B cell (primary cell): ENCODE results near the gene CACUL1. TPM values are rescaled to one million over a fixed set of nuclear protein-coding genes. Genes with fewer than 3 reads are reported as not detected.
A peak's percentile ranks its signal among the peaks of the same experiment; 100 is the strongest.

Experiments used
- ATAC-seq: fragments of 200-7000 bp; cut with Tn5 transposase; one replicate; pipeline ENCODE4 v1.10.0; 2021; ENCODE audit warnings: low read depth, mild to moderate bottlenecking, moderate number of reproducible peaks, moderate library complexity
- CTCF ChIA-PET: fragments of 350-600 bp; sonication (Branson Sonifier 250); formaldehyde crosslinking; loops from one replicate; lab custom pipeline; 2021; ENCODE audit warnings: antibody characterized with exemption, inconsistent platforms; lab: Charles Lee
- POLR2A ChIA-PET: fragments of 350-600 bp; sonication (Branson Sonifier 250); formaldehyde crosslinking; loops from one replicate; lab custom pipeline; 2021; ENCODE audit warnings: antibody characterized with exemption; lab: Charles Lee
- DNase-seq: peaks from one replicate; pipeline ENCODE4 v3.0.0; 2013
- H2AFZ ChIP-seq: 2 replicates; pipeline ENCODE4 v1.6.1; 2012; ENCODE audit warnings: mild to moderate bottlenecking, low read depth, low read length; ENCODE audit not compliant: insufficient read depth, poor library complexity, severe bottlenecking
- H3K27ac ChIP-seq, 2 donors: 1 replicate in 1 of 2; 2 replicates in 1 of 2; pipeline ENCODE4 v1.5.1; 2012 to 2013; ENCODE audit warnings: low read length in 2 of 2, mild to moderate bottlenecking in 2 of 2, moderate library complexity in 1 of 2
- H3K27me3 ChIP-seq, 4 experiments: fragments of 200-600 bp in 1 of 4; sonication (generic) in 1 of 4; replicated peaks in 1 of 4; 1 replicate in 2 of 4; 2 replicates in 2 of 4; pipeline versions ENCODE4 v1.6.1 to v1.7.0; 2013 to 2016; ENCODE audit warnings: low read length in 3 of 4, mild to moderate bottlenecking in 2 of 4, mixed read lengths in 1 of 4, moderate library complexity in 1 of 4; ENCODE audit not compliant: insufficient read depth in 4 of 4, control insufficient read depth in 3 of 4; ENCODE audit errors: control extremely low read depth in 1 of 4
- H3K36me3 ChIP-seq, 2 experiments: replicated peaks in 1 of 2; 1 replicate in 1 of 2; 2 replicates in 1 of 2; pipeline versions ENCODE4 v1.6.1 to v1.7.1; 2013; ENCODE audit warnings: low read length in 1 of 2; ENCODE audit not compliant: insufficient read depth in 2 of 2, control insufficient read depth in 1 of 2; ENCODE audit errors: control extremely low read depth in 1 of 2, extremely low read depth in 1 of 2
- H3K4me1 ChIP-seq, 2 donors: fragments of 200-600 bp in 1 of 2; sonication (generic) in 1 of 2; 1 replicate in 1 of 2; 2 replicates in 1 of 2; pipeline versions ENCODE4 v1.5.1 to v1.6.1; 2013 to 2017; ENCODE audit warnings: low read length in 2 of 2; ENCODE audit not compliant: control insufficient read depth in 2 of 2, insufficient read depth in 2 of 2
- H3K4me2 ChIP-seq: replicated peaks from 2 replicates; pipeline ENCODE3; 2012; ENCODE audit warnings: mild to moderate bottlenecking, low read depth, low read length; ENCODE audit not compliant: poor library complexity, severe bottlenecking
- H3K4me3 ChIP-seq, 5 experiments: fragments of 200-600 bp in 1 of 5; sonication (generic) in 1 of 5; 1 replicate in 3 of 5; 2 replicates in 2 of 5; pipeline versions ENCODE4 v1.5.1 to v1.7.0; 2011 to 2016; ENCODE audit warnings: low read length in 4 of 5, mild to moderate bottlenecking in 4 of 5, low read depth in 2 of 5, control low read depth in 1 of 5, moderate library complexity in 1 of 5; ENCODE audit not compliant: insufficient read depth in 1 of 5; ENCODE audit errors: control extremely low read depth in 1 of 5, extremely low read depth in 1 of 5
- H3K79me2 ChIP-seq: fragments of 200-600 bp; sonication (generic); one replicate; pipeline ENCODE4 v1.6.0; 2016; ENCODE audit warnings: low read length; ENCODE audit not compliant: control insufficient read depth, insufficient read depth
- H3K9ac ChIP-seq: fragments of 200-600 bp; sonication (generic); 2 replicates; pipeline ENCODE4 v1.6.1; 2017; ENCODE audit warnings: mild to moderate bottlenecking, low read length, moderate library complexity
- H3K9me3 ChIP-seq, 3 donors: one replicate each; pipeline versions ENCODE4 v1.6.1 to v1.7.1; 2013; ENCODE audit warnings: low read length in 2 of 3; ENCODE audit not compliant: control insufficient read depth in 2 of 3, insufficient read depth in 1 of 3; ENCODE audit errors: control extremely low read depth in 1 of 3
- H4K20me1 ChIP-seq: 2 replicates; pipeline ENCODE4 v1.6.0; 2012; ENCODE audit warnings: mild to moderate bottlenecking, low read length; ENCODE audit not compliant: insufficient read depth, control insufficient read depth, poor library complexity, severe bottlenecking
- H3K27ac Mint-ChIP-seq: one replicate; pipeline ENCODE4 v1.8.0; 2021; ENCODE audit warnings: mixed read lengths
- H3K27me3 Mint-ChIP-seq: one replicate; pipeline ENCODE4 v1.8.0; 2021; ENCODE audit warnings: mixed read lengths
- H3K4me1 Mint-ChIP-seq: one replicate; pipeline ENCODE4 v1.8.0; 2021; ENCODE audit warnings: mixed read lengths
- H3K4me3 Mint-ChIP-seq: one replicate; pipeline ENCODE4 v1.8.0; 2021; ENCODE audit warnings: mixed read lengths
- H3K9me3 Mint-ChIP-seq: one replicate; pipeline ENCODE4 v1.8.0; 2022; ENCODE audit warnings: mixed read lengths; ENCODE audit not compliant: insufficient read depth
- EZH2 ChIP-seq: IDR thresholded peaks from 2 replicates; pipeline ENCODE4 v1.6.1; 2012; ENCODE audit warnings: borderline replicate concordance, low read depth, mild to moderate bottlenecking, moderate library complexity, low read length; ENCODE audit not compliant: insufficient read depth, poor library complexity, severe bottlenecking
- WGBS: methylation state at CpG from one replicate; pipeline ENCODE4 v1.1.5; 2013; ENCODE audit warnings: missing lambda C conversion rate; ENCODE audit not compliant: insufficient coverage; 5-methylcytosine and 5-hydroxymethylcytosine counted together
- intact Hi-C: fragments of 100-400 bp; cut with micrococcal nuclease; formaldehyde crosslinking; loops from one replicate; pipeline ENCODE4 v1.10.0; 2022
- polyA plus RNA-seq: library from polyadenylated mRNA; depleted of rRNA; stranded (reverse); fragments of >200 nt; gene quantifications from 2 replicates; pipeline ENCODE4 v1.2.3, GENCODE V29; 2012
- total RNA-seq, 2 donors: library from RNA; stranded (reverse); fragments of 120-200 nt in 1 of 2; gene quantifications; 1 replicate in 1 of 2; 2 replicates in 1 of 2; pipeline versions ENCODE4 v1.2.3 to v1.2.4, GENCODE V29; 2013 to 2022
- TF ChIP-seq, protein P1 (sequence below): fragments of 200-600 bp; IDR thresholded peaks from one replicate; pipeline ENCODE4 v1.8.0; 2022; ENCODE audit warnings: antibody characterized with exemption, mild to moderate bottlenecking

The CACUL1 gene
- total and polyA plus RNA-seq, 2 donors (not counting 1 experiment from before 2014, with no cell fraction given): 7.4 to 39.5 TPM

DNA sequence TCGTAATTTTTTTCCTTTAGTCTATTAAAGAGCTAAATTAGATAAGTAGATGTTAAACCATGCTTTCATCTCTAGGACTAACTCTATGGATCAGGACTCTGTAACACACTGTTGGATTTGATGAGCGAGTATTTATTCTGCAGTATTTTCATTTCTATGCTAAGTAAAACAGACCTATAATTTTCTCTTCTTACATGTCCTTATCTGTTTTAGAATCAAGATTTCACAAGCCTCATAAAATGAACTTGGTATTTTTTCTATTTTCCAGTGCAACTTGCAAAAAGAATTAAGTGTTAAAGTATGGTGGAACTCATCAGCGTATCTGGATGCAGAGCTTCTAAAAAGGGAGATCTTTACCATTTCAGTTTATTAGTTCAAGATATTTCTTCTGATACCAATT is 2.4 kb downstream of the CACUL1 start:
- peak overlapping the region; percentile 77 for H3K4me2 ChIP-seq
- Mint-ChIP-seq H3K4me1 (peaks cover 61% of the 10 kb centered on the region), H3K4me3 (peak overlapping the region; percentile 57), H3K9me3 (peaks cover 4% of the 10 kb centered on the region), H3K27ac (no peak overlapping the region), H3K27me3 (no peaks in the 10 kb centered on the region)
- H2AFZ ChIP-seq: no peak overlapping the region
- WGBS: no CpG with 5 or more reads among the region's 3 CpGs
- peaks cover 1 to 6% of the 10 kb centered on the region in 2 experiments for H3K36me3 ChIP-seq
- peaks cover 17% of the 10 kb centered on the region for H4K20me1 ChIP-seq
- peaks cover 71% of the 10 kb centered on the region for H3K79me2 ChIP-seq
- H3K9me3 ChIP-seq: no peaks in the 10 kb centered on the region
- no peak overlapping the region for H3K9ac ChIP-seq
- no peak overlapping the region for H3K27ac ChIP-seq
- H3K4me3 ChIP-seq: no peak overlapping the region
- ATAC-seq (no peak), DNase-seq (no peak)
- intact Hi-C loops: loop anchor here (5.0 to 10.0 kb wide), 2 partner anchors 415 to 1378 kb away; partner anchors contain the start of genes PDZD8 and SFXN4
- H3K27me3 ChIP-seq: no peaks in the 10 kb centered on the region
- H3K4me1 ChIP-seq: peaks cover 25 to 26% of the 10 kb centered on the region in 2 donors
- no peak for TF ChIP-seq EZH2
- TF ChIP-seq, protein P1, sequence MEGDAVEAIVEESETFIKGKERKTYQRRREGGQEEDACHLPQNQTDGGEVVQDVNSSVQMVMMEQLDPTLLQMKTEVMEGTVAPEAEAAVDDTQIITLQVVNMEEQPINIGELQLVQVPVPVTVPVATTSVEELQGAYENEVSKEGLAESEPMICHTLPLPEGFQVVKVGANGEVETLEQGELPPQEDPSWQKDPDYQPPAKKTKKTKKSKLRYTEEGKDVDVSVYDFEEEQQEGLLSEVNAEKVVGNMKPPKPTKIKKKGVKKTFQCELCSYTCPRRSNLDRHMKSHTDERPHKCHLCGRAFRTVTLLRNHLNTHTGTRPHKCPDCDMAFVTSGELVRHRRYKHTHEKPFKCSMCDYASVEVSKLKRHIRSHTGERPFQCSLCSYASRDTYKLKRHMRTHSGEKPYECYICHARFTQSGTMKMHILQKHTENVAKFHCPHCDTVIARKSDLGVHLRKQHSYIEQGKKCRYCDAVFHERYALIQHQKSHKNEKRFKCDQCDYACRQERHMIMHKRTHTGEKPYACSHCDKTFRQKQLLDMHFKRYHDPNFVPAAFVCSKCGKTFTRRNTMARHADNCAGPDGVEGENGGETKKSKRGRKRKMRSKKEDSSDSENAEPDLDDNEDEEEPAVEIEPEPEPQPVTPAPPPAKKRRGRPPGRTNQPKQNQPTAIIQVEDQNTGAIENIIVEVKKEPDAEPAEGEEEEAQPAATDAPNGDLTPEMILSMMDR: no peak
- ChIA-PET CTCF (no interaction called here), POLR2A (no interaction called here)

DNA sequence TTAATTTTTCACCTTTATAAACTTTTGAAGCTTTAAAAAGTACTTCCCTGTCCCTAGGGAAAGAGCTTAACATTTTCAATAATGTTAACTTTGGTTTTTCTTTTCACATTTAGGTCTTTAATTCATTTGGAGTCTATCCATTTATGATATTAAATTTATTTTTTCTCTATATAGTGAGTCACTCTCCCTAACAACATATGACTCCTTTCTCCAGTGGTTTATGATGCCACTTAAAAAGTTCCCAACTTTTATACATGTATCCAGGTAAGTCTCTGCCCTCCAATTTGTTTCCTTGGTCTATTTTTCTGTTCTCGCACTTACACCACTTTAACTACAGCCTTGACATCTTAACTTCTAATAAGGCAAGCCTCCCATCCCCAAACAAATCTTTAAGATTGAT is 3.5 kb downstream of the CACUL1 start:
- no peak for TF ChIP-seq EZH2
- TF ChIP-seq, protein P1: no peak
- Mint-ChIP-seq H3K4me3 (no peak overlapping the region), H3K9me3 (peaks cover 4% of the 10 kb centered on the region), H3K4me1 (peaks cover 68% of the 10 kb centered on the region), H3K27ac (no peak overlapping the region), H3K27me3 (no peaks in the 10 kb centered on the region)
- Histone ChIP-seq H3K9me3 (peaks cover 0 to 2% (median 0%) of the 10 kb centered on the region in 3 donors), H3K4me1 (peaks cover 25 to 26% of the 10 kb centered on the region in 2 donors), H4K20me1 (peaks cover 25% of the 10 kb centered on the region), H3K27me3 (no peaks in the 10 kb centered on the region), H3K36me3 (peaks cover 1 to 6% of the 10 kb centered on the region in 2 experiments), H2AFZ (no peak overlapping the region), H3K27ac (no peak overlapping the region), H3K9ac (no peak overlapping the region), H3K4me3 (no peak overlapping the region), H3K79me2 (peaks cover 82% of the 10 kb centered on the region), H3K4me2 (no peak overlapping the region)
- ChIA-PET CTCF (no interaction called here), POLR2A (no interaction called here)
- intact Hi-C loops: loop anchor here (5.0 to 10.0 kb wide), 2 partner anchors 416 to 1376 kb away; partner anchors contain the start of genes PDZD8 and SFXN4
- ATAC-seq (no peak), DNase-seq (no peak)
- WGBS: no CpG with 5 or more reads among the region's 1 CpG
